ENCODE data around the gene SLC22A31.
"Not testable (repeated sequence)": the region's sequence is repeated elsewhere in the genome, so short reads cannot be mapped to it uniquely, and the experiment has no call there.

The SLC22A31 gene

GRCh38 chr16:89193576-89194293 is 6.6 kb downstream of the SLC22A31 start:
- no peak for DNase-seq

- DNase-seq = peak in 2 of 56 donors; percentile 21 to 54
Observed at GRCh38 chr16:89192956-89193575, 7.3 kb downstream of the SLC22A31 start.

GRCh38 chr16:89192186-89192955 is 8.0 kb downstream of the SLC22A31 start:
- DNase-seq = peak in 17 of 56 donors; percentile 4 to 69 (median 44)

GRCh38 chr16:89191901-89192185 is 8.5 kb downstream of the SLC22A31 start:
- DNase-seq = no peak

- no peak for DNase-seq
Observed at GRCh38 chr16:89191033-89191900, 9.1 kb downstream of the SLC22A31 start.

- no peak for DNase-seq
Observed at GRCh38 chr16:89190150-89190958, 10.0 kb downstream of the SLC22A31 start.

- no peak for DNase-seq
Observed at GRCh38 chr16:89189358-89190025, 10.8 kb downstream of the SLC22A31 start.

GRCh38 chr16:89188471-89189357 is 11.6 kb downstream of the SLC22A31 start:
- not testable (repeated sequence) for DNase-seq

- no peak for DNase-seq
Observed at GRCh38 chr16:89187770-89188392, 12.5 kb downstream of the SLC22A31 start.

- no peak for DNase-seq
Observed at GRCh38 chr16:89187032-89187769, 13.1 kb downstream of the SLC22A31 start.

GRCh38 chr16:89186593-89187031 is 13.7 kb downstream of the SLC22A31 start:
- DNase-seq = not testable (repeated sequence)

GRCh38 chr16:89185887-89186592 is 14.3 kb downstream of the SLC22A31 start:
- DNase-seq = not testable (repeated sequence)

- DNase-seq = no peak
Observed at GRCh38 chr16:89184933-89185794, 15.2 kb downstream of the SLC22A31 start.

GRCh38 chr16:89184677-89184932 is 15.7 kb downstream of the SLC22A31 start:
- DNase-seq = no peak

GRCh38 chr16:89183975-89184676 is 16.2 kb downstream of the SLC22A31 start:
- no peak for DNase-seq

- no peak for DNase-seq
Observed at GRCh38 chr16:89183463-89183862, 16.9 kb downstream of the SLC22A31 start.
